ENCODE results near the gene ENKUR. TPM values are rescaled to one million over a fixed set of nuclear protein-coding genes. Genes with fewer than 3 reads are reported as not detected.

ENKUR gene
- total RNA-seq, 1 donor from 2014 or later, result not detected

- no peak overlapping the region for H3K27ac ChIP-seq
- no peak overlapping the region for H3K4me3 ChIP-seq
- H4K20me1 ChIP-seq (ENCODE audit: low read depth), result no peaks in the 10 kb centered on the region
- no peak overlapping the region for H3K9ac ChIP-seq
- no peaks in the 10 kb centered on the region for H3K79me2 ChIP-seq (ENCODE audit: low read depth)
- Mint-ChIP-seq H3K27me3 (ENCODE audit: insufficient read depth, low read depth) (peaks cover 2% of the 10 kb centered on the region), H3K4me1 (no peaks in the 10 kb centered on the region), H3K27ac (no peak overlapping the region), H3K9me3 (peaks cover 6% of the 10 kb centered on the region), H3K36me3 (peaks cover 2% of the 10 kb centered on the region), H3K4me3 (no peak overlapping the region)
- no peaks in the 10 kb centered on the region for H3K36me3 ChIP-seq
- no peak overlapping the region for H2AFZ ChIP-seq (replicated peaks)
- H3F3A ChIP-seq (ENCODE audit: low read depth), result no peaks in the 10 kb centered on the region
- no peaks in the 10 kb centered on the region for H3K27me3 ChIP-seq
- no peak for TF ChIP-seq EZH2phosphoT487 (IDR thresholded peaks at IDR 0.05)
- no peak for TF ChIP-seq CTCF (IDR thresholded peaks at IDR 0.05)
- TF ChIP-seq EZH2 (IDR thresholded peaks at IDR 0.05), result no peak
- H3K4me2 ChIP-seq, result no peak overlapping the region
- DNase-seq (ENCODE audit: low spot score), result no peak
- no peaks in the 10 kb centered on the region for H3K9me3 ChIP-seq (ENCODE audit: low read depth)
- H3K4me1 ChIP-seq, result no peaks in the 10 kb centered on the region
Measured at GRCh38 chr10:25047591-25048301, 31.8 kb upstream of the ENKUR start.

GRCh38 chr10:25047088-25047487, 31.1 kb upstream of the ENKUR start:
- Histone ChIP-seq H3K79me2 (ENCODE audit: low read depth) (no peaks in the 10 kb centered on the region), H3K27me3 (no peaks in the 10 kb centered on the region), H3K9me3 (ENCODE audit: low read depth) (no peaks in the 10 kb centered on the region), H3K4me1 (no peaks in the 10 kb centered on the region), H3K27ac (no peak overlapping the region), H3K36me3 (no peaks in the 10 kb centered on the region), H3F3A (ENCODE audit: low read depth) (no peaks in the 10 kb centered on the region), H4K20me1 (ENCODE audit: low read depth) (no peaks in the 10 kb centered on the region), H3K4me2 (no peak overlapping the region), H3K9ac (no peak overlapping the region), H2AFZ (replicated peaks) (no peak overlapping the region), H3K4me3 (no peak overlapping the region)
- Mint-ChIP-seq H3K36me3 (peaks cover 2% of the 10 kb centered on the region), H3K4me1 (no peaks in the 10 kb centered on the region), H3K27ac (no peak overlapping the region), H3K4me3 (no peak overlapping the region), H3K27me3 (ENCODE audit: insufficient read depth, low read depth) (peaks cover 2% of the 10 kb centered on the region), H3K9me3 (peaks cover 6% of the 10 kb centered on the region)
- DNase-seq (ENCODE audit: low spot score), result no peak
- TF ChIP-seq EZH2 (IDR thresholded peaks at IDR 0.05) (no peak), EZH2phosphoT487 (IDR thresholded peaks at IDR 0.05) (no peak), CTCF (IDR thresholded peaks at IDR 0.05) (no peak)

GRCh38 chr10:25046641-25047040, 30.7 kb upstream of the ENKUR start:
- Mint-ChIP-seq H3K27ac (no peak overlapping the region), H3K4me1 (no peaks in the 10 kb centered on the region), H3K36me3 (peaks cover 2% of the 10 kb centered on the region), H3K27me3 (ENCODE audit: insufficient read depth, low read depth) (peaks cover 2% of the 10 kb centered on the region), H3K4me3 (no peak overlapping the region), H3K9me3 (peaks cover 6% of the 10 kb centered on the region)
- Histone ChIP-seq H3K79me2 (ENCODE audit: low read depth) (no peaks in the 10 kb centered on the region), H3K9me3 (ENCODE audit: low read depth) (no peaks in the 10 kb centered on the region), H4K20me1 (ENCODE audit: low read depth) (no peaks in the 10 kb centered on the region), H3K4me2 (no peak overlapping the region), H3K36me3 (no peaks in the 10 kb centered on the region), H3K4me3 (no peak overlapping the region), H3K27ac (no peak overlapping the region), H3F3A (ENCODE audit: low read depth) (no peaks in the 10 kb centered on the region), H2AFZ (replicated peaks) (no peak overlapping the region), H3K9ac (no peak overlapping the region), H3K4me1 (no peaks in the 10 kb centered on the region), H3K27me3 (no peaks in the 10 kb centered on the region)
- no peak for DNase-seq (ENCODE audit: low spot score)
- TF ChIP-seq CTCF (IDR thresholded peaks at IDR 0.05) (no peak), EZH2 (IDR thresholded peaks at IDR 0.05) (no peak)

Data from neural progenitor cell (in vitro differentiated cells).